NCI-H1694 treated with DMSO at 0.1 percent for 48 hours (cell line): ENCODE measurements around the gene MVD.
"Not testable (repeated sequence)": the region's sequence is repeated elsewhere in the genome, so short reads cannot be mapped to it uniquely, and the experiment has no call there.

Experiments used
- DNase-seq: peaks from one replicate; lab custom pipeline; 2025; lab: John Stamatoyannopoulos, UW

Gene MVD

GRCh38 chr16:88681709-88682451 is 19.0 kb upstream of the MVD start:
- DNase-seq: no peak

GRCh38 chr16:88681084-88681680 is 18.3 kb upstream of the MVD start:
- DNase-seq: no peak

- no peak for DNase-seq
Observed at GRCh38 chr16:88680554-88681083, 17.7 kb upstream of the MVD start.

- DNase-seq: no peak
Observed at GRCh38 chr16:88678224-88678979, 15.5 kb upstream of the MVD start.

- no peak for DNase-seq
Observed at GRCh38 chr16:88677721-88678120, 14.8 kb upstream of the MVD start.

GRCh38 chr16:88676502-88677242 is 13.8 kb upstream of the MVD start:
- no peak for DNase-seq

GRCh38 chr16:88673716-88674379 is 11.0 kb upstream of the MVD start:
- DNase-seq: no peak

- DNase-seq: no peak
Observed at GRCh38 chr16:88672776-88673175, 9.9 kb upstream of the MVD start.

GRCh38 chr16:88671806-88672205 is 8.9 kb upstream of the MVD start:
- DNase-seq: no peak

- no peak for DNase-seq
Observed at GRCh38 chr16:88669980-88670379, 7.1 kb upstream of the MVD start.

- DNase-seq: not testable (repeated sequence)
Observed at GRCh38 chr16:88669493-88669892, 6.6 kb upstream of the MVD start.

GRCh38 chr16:88667461-88667860 is 4.6 kb upstream of the MVD start:
- DNase-seq: no peak

- DNase-seq: no peak
Observed at GRCh38 chr16:88665570-88665969, 2.7 kb upstream of the MVD start.

GRCh38 chr16:88665148-88665547 is 2.3 kb upstream of the MVD start:
- no peak for DNase-seq

GRCh38 chr16:88662222-88662842 is 559 bp downstream of the MVD start:
- no peak for DNase-seq

- DNase-seq: no peak
Observed at GRCh38 chr16:88661468-88661867, 1.4 kb downstream of the MVD start.

GRCh38 chr16:88659160-88659559 is 3.7 kb downstream of the MVD start:
- DNase-seq: no peak

GRCh38 chr16:88658714-88659113 is 4.2 kb downstream of the MVD start:
- DNase-seq: no peak

- no peak for DNase-seq
Observed at GRCh38 chr16:88657371-88657770, 5.5 kb downstream of the MVD start.

- DNase-seq: no peak
Observed at GRCh38 chr16:88656291-88656980, 6.5 kb downstream of the MVD start.
